ENCODE measurements around the gene SMDT1.

The SMDT1 gene

GRCh38 chr22:42131562-42131961, 52.1 kb downstream of the SMDT1 start:
- TF ChIP-seq CTCF (IDR thresholded peaks at IDR 0.05): no peak
- Histone ChIP-seq H3K4me3 (no peak overlapping the region), H3K27ac (no peak overlapping the region)
- no peak for DNase-seq (ENCODE audit: low spot score)

GRCh38 chr22:42132457-42132856, 53.0 kb downstream of the SMDT1 start:
- no peak for TF ChIP-seq CTCF (IDR thresholded peaks at IDR 0.05)
- H3K27ac ChIP-seq: no peak overlapping the region
- DNase-seq (ENCODE audit: low spot score): no peak
- H3K4me3 ChIP-seq: no peak overlapping the region
